Measurements from ENCODE around the gene TDG. TPM values are rescaled to one million over a fixed set of nuclear protein-coding genes. Genes with fewer than 3 reads are reported as not detected.

TDG gene
- total and polyA plus RNA-seq, 10 of the 15 experiments (the other 5 are each of a cell fraction or from before 2014, with no cell fraction given), result 29.7 to 68.8 (median 51.2) TPM

DNA sequence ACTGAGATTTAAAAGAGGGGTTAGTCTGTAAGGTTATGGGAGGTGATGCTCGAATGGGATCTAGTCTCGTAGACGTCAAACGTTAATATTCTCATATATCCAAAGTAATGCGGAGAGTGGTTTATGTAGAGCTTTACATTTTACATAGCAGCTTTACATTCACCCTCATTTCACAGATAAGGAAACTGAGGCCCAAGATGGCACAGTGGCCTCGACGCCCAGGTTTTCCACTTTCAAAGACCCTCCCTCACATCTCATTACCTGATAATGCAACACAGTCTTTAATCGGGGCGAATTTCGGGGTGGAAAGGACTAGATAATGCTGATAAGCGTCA lies 450 bp upstream of the TDG start:
- intact Hi-C loops (cut with micrococcal nuclease; ENCODE audit: unreplicated experiment) (loop anchor here (1.0 to 10.0 kb wide), 5 partner anchors 8 to 320 kb away; partner anchors contain the start of gene HSP90B1), in situ Hi-C loops (cut with MboI) (no loop called here)
- no peak for ATAC-seq
- Histone ChIP-seq H4K20me1 (ENCODE audit: control insufficient read depth, insufficient read depth) (no peaks in the 10 kb centered on the region), H3K9ac (ENCODE audit: control insufficient read depth, insufficient read depth, low read length) (peak overlapping the region; percentile 95), H3K36me3 (ENCODE audit: control insufficient read depth in 2 of 2, insufficient read depth in 2 of 2, low read length in 1 of 2) (peaks cover 0 to 8% of the 10 kb centered on the region in 2 experiments; a peak in 2 of 4 replicates), H3K27me3 (replicated peaks in 1 of 2; ENCODE audit: control insufficient read depth in 2 of 2, insufficient read depth in 2 of 2, low read length in 1 of 2) (no peaks in the 10 kb centered on the region), H3K4me1 (ENCODE audit: control insufficient read depth, insufficient read depth, low read length) (peaks cover 10% of the 10 kb centered on the region), H2AFZ (ENCODE audit: control insufficient read depth, low read depth, low read length) (peak overlapping the region; percentile 77), H3K27ac (ENCODE audit: control insufficient read depth, insufficient read depth) (peak overlapping the region; percentile 94), H3K9me3 (replicated peaks; ENCODE audit: control insufficient read depth, insufficient read depth, low read length) (no peaks in the 10 kb centered on the region), H3K4me3 (peak overlapping the region; percentile 92), H3K79me2 (ENCODE audit: control insufficient read depth, insufficient read depth, low read length) (peaks cover 63% of the 10 kb centered on the region), H3K4me2 (ENCODE audit: control insufficient read depth, insufficient read depth) (peak overlapping the region; percentile 93)
- under 1% methylated on average over 11 of the region's 11 CpGs for WGBS (ENCODE audit: insufficient coverage, insufficient replicate concordance, low lambda C conversion rate, missing lambda C conversion rate)
- no peak for TF ChIP-seq JUNB (IDR thresholded peaks at IDR 0.05)
- 0 out of 2 replicates have a peak, but pooled peaks have one; percentile 30 for TF ChIP-seq MTA2 (IDR thresholded peaks at IDR 0.05; ENCODE audit: low read depth)
- TF ChIP-seq CHD2 (IDR thresholded peaks at IDR 0.05; ENCODE audit: borderline replicate concordance, low read depth, low read length), result no peak
- POLR2A ChIA-PET, result interaction anchor here (0.6 to 4.9 kb wide), 17 partner anchors 9 to 323 kb away, joined by 3 to 52 read pairs (median 4); partner anchors contain the start of genes HCFC2, HSP90B1 and NT5DC3
- no peak for FAIRE-seq
- no peak for DNase-seq (ENCODE audit: low read depth, low spot score)
- BruUV-seq (replicated peaks), result TSS peak; percentile 98
- CTCF ChIA-PET, result interaction anchor here (0.5 to 5.6 kb wide), 11 partner anchors 9 to 144 kb away, joined by 3 to 33 read pairs (median 4); a partner anchor contains a TSS
- RAD21 ChIA-PET (ENCODE audit: unreplicated experiment), result interaction anchor here (0.7 to 4.9 kb wide), 11 partner anchors 9 to 98 kb away, joined by 3 to 34 read pairs (median 7); partner anchors contain the start of gene HSP90B1
- SMC1A ChIA-PET (ENCODE audit: uncharacterized antibody, unreplicated experiment), result interaction anchor here (1.0 to 6.6 kb wide), 13 partner anchors 8 to 144 kb away, joined by 3 to 67 read pairs (median 9); partner anchors contain the start of gene HSP90B1

DNA sequence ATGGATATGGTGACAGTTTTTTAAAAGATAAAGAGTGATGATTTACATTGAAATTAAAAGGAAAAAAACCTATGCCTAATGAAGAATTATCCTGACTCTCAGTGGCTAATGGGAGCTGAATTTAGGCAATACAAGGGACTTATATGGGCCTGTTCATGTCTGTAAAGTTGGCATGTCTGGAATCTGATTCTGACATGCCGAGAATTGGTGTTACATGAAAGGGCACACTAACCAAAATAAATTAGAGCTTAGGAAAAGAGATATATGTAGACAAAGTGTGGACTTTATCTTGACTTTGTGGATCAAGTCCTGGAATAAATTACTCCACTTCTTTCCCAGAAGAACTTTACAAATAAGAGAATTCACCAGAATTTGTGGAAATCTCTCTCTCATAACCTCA lies 1.1 kb downstream of the TDG start:
- ChIA-PET RAD21 (ENCODE audit: unreplicated experiment) (interaction anchor here (0.7 to 4.9 kb wide), 10 partner anchors 10 to 133 kb away, joined by 3 to 34 read pairs (median 4); a partner anchor contains a TSS), SMC1A (ENCODE audit: uncharacterized antibody, unreplicated experiment) (interaction anchor here (0.6 to 6.6 kb wide), 13 partner anchors 12 to 785 kb away, joined by 3 to 67 read pairs (median 4); partner anchors contain the start of genes HCFC2 and HSP90B1), CTCF (interaction anchor here (1.8 to 5.6 kb wide), 4 partner anchors 11 to 144 kb away, joined by 5 to 33 read pairs (median 15); a partner anchor contains a TSS), POLR2A (interaction anchor here (0.9 to 4.9 kb wide), 6 partner anchors 8 to 322 kb away, joined by 3 to 52 read pairs (median 4); partner anchors contain the start of gene HSP90B1)
- Histone ChIP-seq H3K27me3 (replicated peaks in 1 of 2; ENCODE audit: control insufficient read depth in 2 of 2, insufficient read depth in 2 of 2, low read length in 1 of 2) (no peaks in the 10 kb centered on the region), H3K9me3 (replicated peaks; ENCODE audit: control insufficient read depth, insufficient read depth, low read length) (no peaks in the 10 kb centered on the region), H3K27ac (ENCODE audit: control insufficient read depth, insufficient read depth) (peak overlapping the region; percentile 79; the same call in 1 of the 2 replicates), H3K36me3 (ENCODE audit: control insufficient read depth in 2 of 2, insufficient read depth in 2 of 2, low read length in 1 of 2) (peaks cover 0 to 8% of the 10 kb centered on the region in 2 experiments; a peak in 2 of 4 replicates), H3K4me3 (peak overlapping the region; percentile 92), H2AFZ (ENCODE audit: control insufficient read depth, low read depth, low read length) (no peak overlapping the region), H4K20me1 (ENCODE audit: control insufficient read depth, insufficient read depth) (no peaks in the 10 kb centered on the region), H3K79me2 (ENCODE audit: control insufficient read depth, insufficient read depth, low read length) (peaks cover 77% of the 10 kb centered on the region), H3K4me2 (ENCODE audit: control insufficient read depth, insufficient read depth) (peak overlapping the region; percentile 60), H3K4me1 (ENCODE audit: control insufficient read depth, insufficient read depth, low read length) (peaks cover 10% of the 10 kb centered on the region), H3K9ac (ENCODE audit: control insufficient read depth, insufficient read depth, low read length) (peak overlapping the region; percentile 80)
- FAIRE-seq, result no peak
- 0% methylated on average over 1 of the region's 1 CpG for WGBS (ENCODE audit: insufficient coverage, insufficient replicate concordance, low lambda C conversion rate, missing lambda C conversion rate)
- no peak for DNase-seq (ENCODE audit: low read depth, low spot score)
- in situ Hi-C loops (cut with MboI) (no loop called here), intact Hi-C loops (cut with micrococcal nuclease; ENCODE audit: unreplicated experiment) (loop anchor here (5.0 to 10.0 kb wide), 3 partner anchors 84 to 318 kb away; no protein-coding TSS in a partner anchor)
- BruUV-seq (replicated peaks), result no TSS peak
- ATAC-seq, result no peak
- TF ChIP-seq HDAC6 (IDR thresholded peaks at IDR 0.05; ENCODE audit: unreplicated experiment), result no peak
- no peak for TF ChIP-seq MYC (IDR thresholded peaks at IDR 0.05; ENCODE audit: insufficient read depth, insufficient read length, insufficient replicate concordance, low read length, severe bottlenecking)
- no peak for TF ChIP-seq PAX8 (IDR thresholded peaks at IDR 0.05)
- TF ChIP-seq, protein P1, sequence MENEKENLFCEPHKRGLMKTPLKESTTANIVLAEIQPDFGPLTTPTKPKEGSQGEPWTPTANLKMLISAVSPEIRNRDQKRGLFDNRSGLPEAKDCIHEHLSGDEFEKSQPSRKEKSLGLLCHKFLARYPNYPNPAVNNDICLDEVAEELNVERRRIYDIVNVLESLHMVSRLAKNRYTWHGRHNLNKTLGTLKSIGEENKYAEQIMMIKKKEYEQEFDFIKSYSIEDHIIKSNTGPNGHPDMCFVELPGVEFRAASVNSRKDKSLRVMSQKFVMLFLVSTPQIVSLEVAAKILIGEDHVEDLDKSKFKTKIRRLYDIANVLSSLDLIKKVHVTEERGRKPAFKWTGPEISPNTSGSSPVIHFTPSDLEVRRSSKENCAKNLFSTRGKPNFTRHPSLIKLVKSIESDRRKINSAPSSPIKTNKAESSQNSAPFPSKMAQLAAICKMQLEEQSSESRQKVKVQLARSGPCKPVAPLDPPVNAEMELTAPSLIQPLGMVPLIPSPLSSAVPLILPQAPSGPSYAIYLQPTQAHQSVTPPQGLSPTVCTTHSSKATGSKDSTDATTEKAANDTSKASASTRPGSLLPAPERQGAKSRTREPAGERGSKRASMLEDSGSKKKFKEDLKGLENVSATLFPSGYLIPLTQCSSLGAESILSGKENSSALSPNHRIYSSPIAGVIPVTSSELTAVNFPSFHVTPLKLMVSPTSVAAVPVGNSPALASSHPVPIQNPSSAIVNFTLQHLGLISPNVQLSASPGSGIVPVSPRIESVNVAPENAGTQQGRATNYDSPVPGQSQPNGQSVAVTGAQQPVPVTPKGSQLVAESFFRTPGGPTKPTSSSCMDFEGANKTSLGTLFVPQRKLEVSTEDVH (IDR thresholded peaks at IDR 0.05; ENCODE audit: low read depth, partially characterized antibody), result no peak
- TF ChIP-seq SMAD5 (IDR thresholded peaks at IDR 0.05; ENCODE audit: low read depth), result no peak
- TF ChIP-seq, protein P2, sequence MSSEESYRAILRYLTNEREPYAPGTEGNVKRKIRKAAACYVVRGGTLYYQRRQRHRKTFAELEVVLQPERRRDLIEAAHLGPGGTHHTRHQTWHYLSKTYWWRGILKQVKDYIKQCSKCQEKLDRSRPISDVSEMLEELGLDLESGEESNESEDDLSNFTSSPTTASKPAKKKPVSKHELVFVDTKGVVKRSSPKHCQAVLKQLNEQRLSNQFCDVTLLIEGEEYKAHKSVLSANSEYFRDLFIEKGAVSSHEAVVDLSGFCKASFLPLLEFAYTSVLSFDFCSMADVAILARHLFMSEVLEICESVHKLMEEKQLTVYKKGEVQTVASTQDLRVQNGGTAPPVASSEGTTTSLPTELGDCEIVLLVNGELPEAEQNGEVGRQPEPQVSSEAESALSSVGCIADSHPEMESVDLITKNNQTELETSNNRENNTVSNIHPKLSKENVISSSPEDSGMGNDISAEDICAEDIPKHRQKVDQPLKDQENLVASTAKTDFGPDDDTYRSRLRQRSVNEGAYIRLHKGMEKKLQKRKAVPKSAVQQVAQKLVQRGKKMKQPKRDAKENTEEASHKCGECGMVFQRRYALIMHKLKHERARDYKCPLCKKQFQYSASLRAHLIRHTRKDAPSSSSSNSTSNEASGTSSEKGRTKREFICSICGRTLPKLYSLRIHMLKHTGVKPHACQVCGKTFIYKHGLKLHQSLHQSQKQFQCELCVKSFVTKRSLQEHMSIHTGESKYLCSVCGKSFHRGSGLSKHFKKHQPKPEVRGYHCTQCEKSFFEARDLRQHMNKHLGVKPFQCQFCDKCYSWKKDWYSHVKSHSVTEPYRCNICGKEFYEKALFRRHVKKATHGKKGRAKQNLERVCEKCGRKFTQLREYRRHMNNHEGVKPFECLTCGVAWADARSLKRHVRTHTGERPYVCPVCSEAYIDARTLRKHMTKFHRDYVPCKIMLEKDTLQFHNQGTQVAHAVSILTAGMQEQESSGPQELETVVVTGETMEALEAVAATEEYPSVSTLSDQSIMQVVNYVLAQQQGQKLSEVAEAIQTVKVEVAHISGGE (CRISPR knock-in tag; IDR thresholded peaks at IDR 0.05), result no peak
- TF ChIP-seq POLR2AphosphoS5 (IDR thresholded peaks at IDR 0.05; ENCODE audit: low read length), result no peak

All from GM12878 (cell line).